ENCODE data around the gene GSTO1.

The GSTO1 gene

DNA sequence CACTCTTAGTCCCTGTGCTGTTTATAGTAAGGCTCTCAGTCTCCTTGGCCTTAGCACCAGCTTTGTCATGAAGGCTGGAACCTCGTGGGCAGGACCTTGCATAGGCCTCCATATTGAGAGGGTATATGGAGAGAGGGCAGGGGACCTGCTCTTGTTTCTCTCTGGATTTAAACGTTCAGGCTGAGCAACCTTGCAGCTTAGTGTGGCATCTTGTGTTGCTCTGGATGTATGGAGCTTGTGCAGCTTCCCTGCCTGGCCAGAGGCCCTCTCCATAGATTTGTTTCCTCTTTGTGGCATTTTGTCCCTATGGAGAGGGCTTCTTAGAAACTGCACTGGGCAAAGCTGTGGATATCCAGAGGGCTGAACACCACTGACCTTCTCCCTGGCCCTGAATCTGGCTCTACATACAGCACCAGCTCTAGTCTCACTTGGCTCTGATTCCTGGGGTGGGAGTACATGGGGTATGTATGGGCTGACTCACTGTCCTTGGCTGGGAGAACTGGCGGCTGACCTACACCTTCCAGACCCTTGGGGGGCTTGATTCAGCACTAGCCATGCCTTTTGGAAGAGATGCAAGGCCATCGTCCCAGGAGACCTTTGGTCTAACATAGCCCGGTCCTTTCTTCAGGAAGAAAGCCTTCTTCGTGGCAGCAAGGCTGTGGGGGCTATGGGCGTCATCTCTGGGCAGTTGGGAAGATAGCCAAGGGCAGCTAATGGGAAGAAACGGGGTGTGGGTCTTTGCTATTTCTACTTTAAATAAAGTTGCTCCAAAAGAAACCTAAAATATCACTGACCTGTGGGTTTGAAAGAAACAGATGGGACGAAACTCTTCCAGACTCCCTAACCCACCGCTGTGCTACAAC is 53.1 kb downstream of the GSTO1 start:
- DNase-seq: no peak

DNA sequence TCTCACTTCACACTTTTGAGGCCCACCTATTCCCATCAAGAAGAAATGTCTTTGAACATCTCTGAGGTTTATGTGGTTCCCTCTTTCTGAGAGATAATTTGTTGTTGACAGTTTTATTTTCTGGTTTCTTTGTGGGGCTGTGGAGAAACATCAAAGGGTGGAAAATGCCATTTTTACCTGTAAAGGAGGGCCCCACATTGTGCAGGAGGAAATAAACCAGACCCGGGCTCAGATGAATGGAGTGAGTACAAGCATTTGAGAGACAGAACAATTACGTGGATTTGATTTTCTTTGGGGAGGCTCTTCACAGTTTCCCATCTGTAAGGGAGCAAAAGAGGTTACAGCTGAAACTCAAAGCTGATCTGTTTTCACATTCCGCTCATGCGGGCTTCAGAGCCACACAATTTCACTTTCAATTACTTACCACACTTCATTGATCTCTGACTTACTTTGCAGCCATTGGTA is 53.8 kb downstream of the GSTO1 start:
- no peak for DNase-seq

DNA sequence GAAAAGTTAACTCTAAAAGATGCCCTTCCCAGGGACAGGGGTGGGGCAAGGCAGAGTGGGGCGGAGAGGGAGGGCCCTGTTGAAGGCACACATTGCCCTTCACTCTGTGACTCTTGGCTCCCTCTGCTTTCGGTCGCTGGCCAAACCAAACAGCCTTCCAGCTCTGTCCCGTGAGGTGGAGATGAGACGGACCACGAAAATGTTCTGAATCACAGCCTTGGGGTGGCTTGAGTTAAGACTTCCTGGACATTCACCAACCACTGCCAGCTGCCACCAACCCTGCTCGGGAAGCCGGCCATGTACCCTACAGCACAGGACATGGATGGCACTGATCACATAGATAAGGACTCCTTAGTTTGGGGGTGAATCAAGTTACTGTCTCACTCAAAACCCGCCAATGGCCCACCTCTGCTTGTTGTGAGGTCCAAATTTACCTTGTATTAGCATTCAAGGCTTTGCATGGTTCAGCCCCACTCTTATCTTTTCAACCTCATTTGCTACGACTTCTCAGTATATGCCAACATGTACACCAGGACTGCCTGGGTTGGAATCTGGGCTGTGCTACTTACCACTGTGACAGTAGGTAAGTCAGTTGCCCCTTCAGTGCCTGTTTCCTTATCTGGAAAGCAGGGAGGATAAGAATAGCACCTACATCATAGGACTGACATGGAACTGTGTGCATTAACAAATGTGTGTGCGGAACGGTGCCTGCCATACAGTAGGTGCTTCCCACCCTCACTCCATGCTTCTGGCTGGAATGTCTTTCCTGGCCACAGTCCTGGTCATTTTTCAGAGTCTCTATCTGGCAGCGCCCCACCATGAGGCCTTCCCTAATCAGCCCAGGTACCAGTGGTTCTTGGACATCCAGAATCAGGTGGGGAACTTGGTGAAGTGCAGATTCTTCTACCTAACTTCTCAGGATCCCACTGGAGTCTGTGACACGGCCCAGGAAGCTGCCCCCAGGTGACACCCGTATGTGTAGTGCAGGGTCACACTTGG is 55.6 kb downstream of the GSTO1 start:
- no peak for DNase-seq

DNA sequence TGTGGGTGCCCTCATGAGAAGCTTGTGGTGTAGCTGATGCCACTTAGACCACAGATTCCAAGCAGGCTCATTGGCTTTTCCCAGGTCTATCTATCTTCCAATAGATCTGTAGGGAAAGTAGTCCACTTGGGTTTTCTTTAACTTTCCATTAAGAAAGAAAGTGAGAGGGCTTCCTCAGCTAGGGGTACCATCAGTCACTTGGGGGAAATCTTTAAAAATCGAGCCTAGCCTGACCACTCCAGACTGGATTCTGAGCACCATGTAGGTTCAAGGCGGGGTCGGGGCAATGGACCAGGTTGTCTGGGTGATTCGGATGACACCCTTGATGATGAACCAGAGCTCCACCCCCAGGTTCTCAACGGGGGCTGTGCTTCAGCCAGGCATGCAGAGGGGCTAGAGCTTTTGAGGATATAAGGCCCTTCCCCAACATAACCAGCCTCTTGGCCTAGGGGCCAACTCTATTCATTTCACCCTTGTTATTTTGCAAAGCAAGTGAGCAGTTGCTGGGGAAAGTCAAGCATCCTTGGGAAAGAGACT is 56.6 kb downstream of the GSTO1 start:
- DNase-seq: no peak

DNA sequence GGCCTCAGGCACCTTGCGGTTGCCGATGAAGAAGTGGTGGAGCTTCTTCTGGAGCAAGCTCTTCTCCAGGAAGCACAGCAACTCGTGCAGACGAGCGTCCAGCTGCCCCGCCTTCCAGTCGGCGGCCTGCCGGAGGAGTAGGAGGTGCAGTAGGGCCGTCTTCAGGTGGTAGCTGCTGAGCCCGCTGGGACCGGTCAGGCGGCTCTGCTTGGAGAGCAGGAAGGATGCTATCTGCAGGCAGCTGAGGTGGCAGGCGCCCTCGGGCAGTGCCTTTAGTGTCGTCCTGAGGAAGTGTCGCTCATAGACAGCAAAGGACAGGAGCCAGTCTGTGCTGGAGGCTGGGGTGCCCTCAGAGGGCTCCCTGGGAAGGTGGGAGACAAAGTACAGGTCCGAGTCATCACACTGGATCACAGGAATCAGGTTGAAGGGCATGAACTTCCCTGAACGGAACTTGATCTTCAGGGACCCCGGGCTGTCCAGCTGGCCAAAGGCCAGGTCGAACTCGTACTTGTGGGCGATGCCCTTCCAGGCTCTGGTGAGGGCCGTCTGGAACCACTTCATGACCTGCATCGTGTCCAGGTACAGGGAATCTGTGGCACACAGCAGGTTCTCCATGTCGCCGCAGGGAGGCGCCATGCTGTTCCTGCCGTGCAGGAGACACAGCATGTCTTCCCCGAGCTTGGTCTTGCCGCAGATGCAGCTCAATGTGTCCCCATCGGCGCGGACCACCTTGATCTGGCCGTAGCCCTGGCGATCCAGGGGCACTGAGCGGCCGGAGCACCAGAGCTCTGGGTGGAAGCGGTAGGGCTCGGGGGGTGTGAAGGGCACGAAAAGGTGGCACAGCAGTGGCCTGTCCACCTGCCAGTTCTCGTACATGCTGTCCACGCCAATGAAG is 60.1 kb downstream of the GSTO1 start:
- no peak for DNase-seq

DNA sequence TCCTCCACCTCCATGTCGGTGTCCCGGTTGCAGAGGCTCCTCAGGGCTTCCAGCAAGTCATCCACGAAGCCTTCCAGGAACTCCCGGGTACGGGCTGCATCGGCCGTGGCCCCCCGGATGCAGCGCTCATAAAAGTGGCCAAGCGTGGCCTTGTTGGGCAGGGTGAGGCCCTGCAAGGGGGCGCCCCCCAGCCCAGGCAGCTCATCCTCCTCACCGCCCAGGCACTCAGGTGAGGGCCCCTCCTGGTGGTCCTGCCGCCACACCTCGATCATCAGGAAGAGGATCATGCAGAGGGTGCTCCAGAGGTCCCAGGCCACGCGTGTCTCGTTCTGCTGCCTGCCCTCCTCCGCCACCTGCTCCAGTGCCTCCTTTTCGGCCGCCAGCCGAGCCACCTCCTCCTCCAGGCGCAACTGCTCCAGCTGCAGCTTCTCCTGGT is 60.8 kb downstream of the GSTO1 start:
- no peak for DNase-seq

DNA sequence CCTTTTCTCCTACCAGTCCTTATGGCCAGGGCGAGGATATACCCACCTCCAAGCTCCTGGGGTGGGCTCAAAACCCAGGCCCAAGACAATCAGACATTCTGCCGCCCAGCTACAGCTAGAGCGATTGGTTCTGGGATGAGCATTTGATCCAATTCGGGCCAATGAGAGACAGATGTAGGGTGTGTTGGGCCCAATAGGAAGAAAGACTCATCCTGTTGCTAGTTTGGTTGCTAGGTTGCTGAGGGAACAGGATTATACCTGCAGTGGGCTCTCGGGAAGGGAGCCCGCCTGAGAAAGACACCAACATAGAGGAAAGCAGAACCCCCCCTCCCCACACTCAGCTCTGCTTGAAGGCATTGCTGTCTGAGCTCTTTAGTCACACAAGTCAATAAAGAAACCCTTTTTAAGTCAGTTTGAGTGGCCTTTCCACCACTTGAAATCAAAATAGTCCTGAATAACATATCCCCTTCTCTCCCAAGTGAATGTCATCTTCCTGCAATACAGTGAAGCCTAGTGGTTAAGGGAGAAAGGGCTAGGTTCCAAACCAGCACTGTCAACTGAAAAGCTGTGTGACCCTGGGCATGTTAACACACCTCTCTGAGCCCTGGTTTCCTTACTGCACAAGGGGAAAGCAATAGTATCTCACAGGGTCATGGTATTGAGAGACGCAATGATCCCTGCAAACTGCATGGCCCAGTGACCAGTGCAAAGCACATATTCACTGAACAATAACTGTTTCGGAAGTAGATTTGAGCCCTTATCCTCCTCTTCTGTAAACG is 61.8 kb downstream of the GSTO1 start:
- no peak for DNase-seq
